ENCODE measurements around the gene CIITA.

CIITA gene

DNA sequence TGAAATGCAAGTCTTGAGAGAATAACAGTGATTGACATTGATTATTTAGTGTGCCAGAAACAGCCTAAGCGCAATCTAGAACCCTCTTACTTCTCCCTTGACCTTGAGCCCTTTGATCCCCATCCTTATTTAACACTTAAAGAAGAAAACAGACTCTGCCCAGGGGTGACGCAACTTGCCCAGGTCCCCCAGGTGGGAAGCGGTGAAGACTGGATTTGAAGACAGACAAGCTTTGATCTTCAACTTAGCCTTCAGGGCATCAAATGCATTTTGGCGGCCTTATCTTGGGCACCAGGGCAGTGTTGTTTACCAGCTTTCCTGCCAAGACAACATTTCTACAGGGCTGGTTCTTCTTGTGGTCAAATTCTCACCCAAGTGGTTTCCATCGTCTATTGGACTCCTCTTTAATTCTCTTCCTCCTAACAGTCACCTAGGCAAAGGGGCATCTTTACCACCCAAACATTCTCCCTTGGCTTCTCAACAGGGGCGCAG is 8.9 kb upstream of the CIITA start:
- no peak for DNase-seq (ENCODE audit: low spot score)
- TF ChIP-seq, protein P1, sequence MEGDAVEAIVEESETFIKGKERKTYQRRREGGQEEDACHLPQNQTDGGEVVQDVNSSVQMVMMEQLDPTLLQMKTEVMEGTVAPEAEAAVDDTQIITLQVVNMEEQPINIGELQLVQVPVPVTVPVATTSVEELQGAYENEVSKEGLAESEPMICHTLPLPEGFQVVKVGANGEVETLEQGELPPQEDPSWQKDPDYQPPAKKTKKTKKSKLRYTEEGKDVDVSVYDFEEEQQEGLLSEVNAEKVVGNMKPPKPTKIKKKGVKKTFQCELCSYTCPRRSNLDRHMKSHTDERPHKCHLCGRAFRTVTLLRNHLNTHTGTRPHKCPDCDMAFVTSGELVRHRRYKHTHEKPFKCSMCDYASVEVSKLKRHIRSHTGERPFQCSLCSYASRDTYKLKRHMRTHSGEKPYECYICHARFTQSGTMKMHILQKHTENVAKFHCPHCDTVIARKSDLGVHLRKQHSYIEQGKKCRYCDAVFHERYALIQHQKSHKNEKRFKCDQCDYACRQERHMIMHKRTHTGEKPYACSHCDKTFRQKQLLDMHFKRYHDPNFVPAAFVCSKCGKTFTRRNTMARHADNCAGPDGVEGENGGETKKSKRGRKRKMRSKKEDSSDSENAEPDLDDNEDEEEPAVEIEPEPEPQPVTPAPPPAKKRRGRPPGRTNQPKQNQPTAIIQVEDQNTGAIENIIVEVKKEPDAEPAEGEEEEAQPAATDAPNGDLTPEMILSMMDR (IDR thresholded peaks at IDR 0.05; ENCODE audit: extremely low read depth, missing control alignments): no peak

DNA sequence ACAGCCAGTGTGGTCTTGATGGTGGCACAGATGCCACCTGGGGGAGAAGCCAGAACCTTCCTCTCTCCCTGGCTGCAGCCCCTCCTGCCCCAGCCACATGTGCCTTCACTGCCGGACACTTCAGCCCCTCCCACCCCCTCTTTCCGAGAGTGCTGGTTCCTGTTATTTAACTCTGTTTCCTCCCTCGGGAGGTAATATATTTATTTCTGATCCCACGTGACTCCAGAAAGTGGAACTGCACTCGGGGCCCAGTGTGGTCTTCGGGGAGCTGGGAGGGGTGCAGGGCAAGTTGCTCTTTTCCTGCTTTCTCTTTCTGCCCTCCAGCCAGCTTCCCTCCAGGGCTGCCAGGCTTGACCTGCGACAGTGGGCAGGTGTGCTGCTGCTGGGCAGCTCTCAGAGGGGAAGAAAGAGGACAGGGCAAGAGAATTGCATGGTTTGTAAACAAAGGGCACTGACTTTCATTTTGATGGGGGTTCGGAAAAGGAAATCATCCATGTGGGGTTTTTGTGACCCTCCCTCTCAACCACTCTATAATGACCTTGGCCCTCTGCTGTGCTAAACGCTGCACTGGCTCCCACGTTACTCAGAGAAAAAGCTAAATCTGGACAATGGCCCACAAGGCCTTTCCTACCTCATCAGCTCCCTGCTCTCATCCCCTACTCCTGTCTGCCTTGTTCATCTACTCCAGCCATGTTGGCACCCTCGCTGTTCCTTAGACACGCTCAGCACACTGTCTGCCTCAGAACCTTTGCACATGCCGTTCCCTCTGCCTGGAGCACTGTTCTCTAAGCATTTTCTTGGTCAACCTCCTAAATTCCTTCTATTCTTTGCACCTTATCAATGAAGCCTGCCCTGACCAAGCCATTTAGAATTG is 8.2 kb upstream of the CIITA start:
- peak; percentile 65 for DNase-seq (ENCODE audit: low spot score)

DNA sequence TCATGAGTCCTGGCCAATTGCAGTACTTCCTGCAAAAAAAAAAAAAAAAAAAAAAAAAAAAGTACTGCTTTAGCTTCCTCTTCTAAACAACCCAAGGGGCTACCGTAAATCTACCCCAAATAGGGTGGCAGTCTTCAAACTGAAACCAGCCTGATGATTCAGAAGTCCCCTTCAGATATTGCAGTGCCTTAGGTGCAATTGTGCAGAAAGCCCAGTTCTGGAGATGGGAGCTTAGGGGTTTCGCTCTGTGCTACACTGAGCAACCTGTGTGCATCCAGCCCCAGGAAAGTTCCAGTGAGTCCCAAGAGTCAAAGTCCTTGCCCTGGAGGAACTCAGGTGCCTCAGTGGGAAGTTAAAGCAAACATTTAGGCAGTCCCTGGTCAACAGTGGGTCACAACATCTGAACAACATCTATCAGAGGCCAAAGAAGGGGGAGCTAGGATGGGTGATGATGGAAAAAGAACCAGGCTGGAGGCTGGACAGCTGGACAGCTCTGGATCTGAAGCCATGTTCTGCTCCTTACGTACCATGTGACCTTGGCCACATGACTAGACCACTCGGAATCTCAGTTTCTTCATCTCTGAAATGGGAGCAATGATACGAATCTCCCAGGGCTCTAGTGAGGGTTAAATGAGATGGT is 6.7 kb upstream of the CIITA start:
- TF ChIP-seq, protein P1 (IDR thresholded peaks at IDR 0.05; ENCODE audit: extremely low read depth, missing control alignments): no peak
- DNase-seq (ENCODE audit: low spot score): no peak

More for the DNA sequence above, 8.2 kb upstream of the CIITA start:
- TF ChIP-seq, protein P1 (IDR thresholded peaks at IDR 0.05; ENCODE audit: extremely low read depth, missing control alignments): no peak

GRCh38 chr16:10870808-10871156 is 6.2 kb upstream of the CIITA start:
- no peak for DNase-seq (ENCODE audit: low spot score)
- TF ChIP-seq, protein P1 (IDR thresholded peaks at IDR 0.05; ENCODE audit: extremely low read depth, missing control alignments): no peak

- peak; percentile 66 for DNase-seq (ENCODE audit: low spot score)
- TF ChIP-seq, protein P1 (IDR thresholded peaks at IDR 0.05; ENCODE audit: extremely low read depth, missing control alignments): no peak
Observed at GRCh38 chr16:10871157-10871991, 5.6 kb upstream of the CIITA start.

DNA sequence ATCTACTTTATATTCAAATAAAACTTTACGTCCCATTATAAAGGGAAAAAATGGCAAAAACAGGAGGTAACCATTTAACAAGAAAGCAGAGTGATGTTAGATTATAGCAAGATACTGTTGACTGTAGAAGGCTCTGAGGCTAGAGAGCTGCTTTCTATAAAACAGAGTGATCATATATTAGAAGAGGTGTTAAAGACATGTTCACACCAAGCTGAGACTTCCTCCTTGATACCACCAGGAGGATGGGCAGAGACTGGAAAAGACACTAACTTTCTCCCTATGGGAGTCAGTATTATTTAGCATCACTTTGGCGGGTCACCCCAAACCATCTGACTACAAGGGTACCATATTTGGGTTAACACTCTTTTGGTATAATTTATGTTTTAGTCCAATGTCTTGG is 687 bp upstream of the CIITA start:
- no peak for DNase-seq (ENCODE audit: low spot score)
- TF ChIP-seq, protein P1 (IDR thresholded peaks at IDR 0.05; ENCODE audit: extremely low read depth, missing control alignments): no peak
